ENCODE data around the gene MFN2. TPM values are rescaled to one million over a fixed set of nuclear protein-coding genes. Genes with fewer than 3 reads are reported as not detected.

The MFN2 gene
- total RNA-seq, 1 donor from 2014 or later = 116 TPM

- no peak for DNase-seq (ENCODE audit: low spot score)
These were observed 20.0 kb upstream of the MFN2 start for GRCh38 chr1:11960276-11960675.

DNA sequence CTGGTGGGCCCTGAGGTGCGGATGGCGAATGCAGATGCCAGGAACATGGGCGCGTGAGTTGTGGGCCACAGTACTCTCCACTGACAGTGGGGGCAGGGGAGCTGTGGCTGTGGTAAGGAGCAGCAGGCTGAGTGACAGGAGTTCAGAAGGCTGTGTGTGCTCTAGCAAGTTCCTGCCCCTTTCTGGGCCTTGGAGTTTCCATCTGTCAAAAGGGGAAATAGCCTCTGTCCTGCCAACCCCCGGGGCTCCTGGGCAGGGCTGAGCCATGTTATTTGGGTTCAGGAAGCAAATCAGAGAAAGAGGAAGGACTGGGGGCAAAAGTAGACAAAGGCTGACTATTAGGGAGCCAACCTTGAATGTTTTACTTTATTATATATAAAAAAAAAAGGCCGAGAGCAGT, 19.5 kb upstream of the MFN2 start:
- DNase-seq (ENCODE audit: low spot score) = no peak

GRCh38 chr1:11961230-11961629, 19.0 kb upstream of the MFN2 start:
- DNase-seq (ENCODE audit: low spot score) = no peak

- no peak for DNase-seq (ENCODE audit: low spot score)
These were observed 16.6 kb upstream of the MFN2 start for GRCh38 chr1:11963622-11964021.

GRCh38 chr1:11964656-11965055, 15.6 kb upstream of the MFN2 start:
- no peak for DNase-seq (ENCODE audit: low spot score)

GRCh38 chr1:11967028-11967547, 13.2 kb upstream of the MFN2 start:
- DNase-seq (ENCODE audit: low spot score) = peak; percentile 55

GRCh38 chr1:11970441-11971185, 9.6 kb upstream of the MFN2 start:
- DNase-seq (ENCODE audit: low spot score) = no peak

DNA sequence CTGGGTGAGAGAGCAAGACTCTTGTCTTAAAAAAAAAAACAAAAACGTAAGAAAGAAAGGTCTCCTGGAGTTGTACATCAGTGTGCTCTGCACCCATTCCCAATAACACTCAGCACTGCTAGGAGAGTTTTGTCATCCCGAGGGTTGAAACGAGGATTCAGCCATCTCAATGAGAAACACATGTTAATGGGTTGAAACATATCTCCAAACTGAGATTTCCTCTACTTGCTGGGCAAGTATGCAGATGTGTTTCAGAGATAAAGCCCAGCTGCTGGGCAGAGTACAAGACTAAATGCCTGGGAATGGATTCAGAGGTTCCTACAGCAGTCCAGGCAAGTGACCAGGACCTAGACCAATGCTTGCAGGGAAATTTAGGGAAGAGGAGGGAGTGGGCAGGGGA, 2.6 kb upstream of the MFN2 start:
- DNase-seq (ENCODE audit: low spot score) = no peak

DNA sequence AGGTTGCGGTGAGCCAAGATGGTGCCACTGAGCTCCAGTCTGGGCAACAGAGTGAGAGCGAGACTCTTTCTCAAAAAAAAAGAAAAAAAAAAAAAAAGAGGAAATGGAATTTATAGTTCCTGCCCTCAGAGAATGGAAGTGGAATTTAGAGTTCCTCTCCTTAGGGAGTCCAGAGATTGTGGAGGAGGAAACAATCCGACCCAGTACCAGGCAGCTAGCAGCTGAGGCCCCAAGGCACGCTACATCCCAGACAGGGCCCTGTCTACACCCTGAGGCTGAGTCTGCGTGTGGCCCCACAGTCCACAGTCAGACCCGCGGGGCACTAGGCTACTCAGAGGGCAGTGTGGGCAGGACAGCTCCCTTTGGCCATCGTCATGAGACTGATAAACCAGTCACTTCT, 1.9 kb upstream of the MFN2 start:
- DNase-seq (ENCODE audit: low spot score) = no peak

- no peak for DNase-seq (ENCODE audit: low spot score)
These were observed 1.0 kb upstream of the MFN2 start for GRCh38 chr1:11979028-11979850.

- DNase-seq (ENCODE audit: low spot score) = no peak
These were observed 380 bp downstream of the MFN2 start for GRCh38 chr1:11980676-11980972.

- no peak for DNase-seq (ENCODE audit: low spot score)
These were observed 1.2 kb downstream of the MFN2 start for GRCh38 chr1:11981378-11982009.

- DNase-seq (ENCODE audit: low spot score) = no peak
These were observed 1.8 kb downstream of the MFN2 start for GRCh38 chr1:11982010-11982392.

DNA sequence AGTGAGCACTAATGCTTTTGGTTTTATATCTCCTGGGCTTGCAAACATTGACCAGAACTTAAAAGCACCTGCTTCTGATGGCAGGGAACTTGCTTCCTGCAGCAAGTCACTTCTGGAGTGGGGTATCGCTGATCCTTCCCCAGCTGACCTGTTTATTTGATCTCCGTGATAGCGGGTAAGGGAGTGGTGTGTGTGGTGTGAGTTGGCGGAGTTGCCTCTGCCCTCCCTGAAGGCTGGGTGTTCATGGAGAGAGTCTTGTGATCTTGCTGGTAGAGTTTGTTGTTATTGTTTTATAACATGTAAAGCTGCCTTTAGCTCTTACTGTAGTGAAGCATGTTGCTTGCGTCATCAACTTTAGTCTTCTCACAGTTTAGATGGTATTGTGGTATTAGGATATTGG, 3.9 kb downstream of the MFN2 start:
- DNase-seq (ENCODE audit: low spot score) = no peak

- no peak for DNase-seq (ENCODE audit: low spot score)
These were observed 4.3 kb downstream of the MFN2 start for GRCh38 chr1:11984576-11984975.

GRCh38 chr1:11985171-11985570, 4.9 kb downstream of the MFN2 start:
- DNase-seq (ENCODE audit: low spot score) = no peak

DNA sequence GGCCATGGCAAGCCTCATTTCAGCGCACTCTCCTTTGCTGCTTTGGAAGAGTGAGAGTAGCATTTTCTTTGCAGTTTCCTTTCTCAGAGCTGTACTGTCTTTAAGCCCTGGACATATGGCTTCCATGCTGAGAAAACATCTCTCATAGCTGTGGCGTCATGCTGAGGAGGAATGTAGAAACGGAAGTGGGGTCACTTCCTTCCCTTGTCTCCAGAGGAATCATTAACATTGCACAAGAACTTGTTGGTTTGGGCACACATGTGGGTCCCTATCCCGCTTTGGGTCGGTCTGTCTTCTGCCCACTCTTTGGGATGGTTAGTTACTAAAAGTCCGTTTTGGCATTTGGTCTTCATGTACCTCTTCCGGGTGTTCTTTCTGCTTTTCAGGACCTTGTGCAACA, 5.6 kb downstream of the MFN2 start:
- DNase-seq (ENCODE audit: low spot score) = no peak

GRCh38 chr1:11989669-11990068, 9.4 kb downstream of the MFN2 start:
- DNase-seq (ENCODE audit: low spot score) = no peak

DNA sequence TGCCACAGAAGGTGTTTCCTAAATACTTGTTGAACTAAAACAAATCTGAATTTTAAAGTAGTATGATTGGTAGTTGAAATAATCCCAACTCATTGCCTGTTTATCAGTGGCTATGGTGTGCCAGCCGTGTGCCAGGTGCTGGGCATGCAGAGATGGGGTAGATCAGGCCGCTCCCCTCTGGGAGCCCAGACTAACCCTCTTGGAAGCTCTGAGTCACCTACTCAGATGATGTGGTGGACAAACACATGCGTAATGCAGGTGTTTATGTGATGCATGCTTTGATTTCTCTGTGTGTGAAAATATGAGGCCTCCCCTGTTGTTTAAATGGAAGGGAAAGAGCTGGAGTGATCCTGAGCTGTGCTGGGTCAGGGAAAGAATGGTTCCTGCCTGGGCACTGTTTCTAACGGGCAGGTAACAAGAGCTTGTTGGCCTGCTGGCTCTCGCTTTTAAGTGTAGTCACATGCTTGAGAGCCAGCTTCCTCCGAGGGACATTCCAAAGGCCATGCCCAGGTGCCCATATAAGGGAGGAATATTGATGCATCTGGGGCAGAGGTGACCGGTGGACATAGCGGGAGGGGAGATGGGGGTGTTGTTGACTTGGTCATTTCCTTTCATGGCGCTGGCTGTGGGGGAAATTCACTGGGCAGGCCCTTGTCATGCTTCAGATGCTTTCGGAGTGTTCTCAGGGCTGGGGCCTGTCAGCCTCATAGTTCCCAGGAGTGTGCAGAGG, 10.2 kb downstream of the MFN2 start:
- DNase-seq (ENCODE audit: low spot score) = no peak

DNA sequence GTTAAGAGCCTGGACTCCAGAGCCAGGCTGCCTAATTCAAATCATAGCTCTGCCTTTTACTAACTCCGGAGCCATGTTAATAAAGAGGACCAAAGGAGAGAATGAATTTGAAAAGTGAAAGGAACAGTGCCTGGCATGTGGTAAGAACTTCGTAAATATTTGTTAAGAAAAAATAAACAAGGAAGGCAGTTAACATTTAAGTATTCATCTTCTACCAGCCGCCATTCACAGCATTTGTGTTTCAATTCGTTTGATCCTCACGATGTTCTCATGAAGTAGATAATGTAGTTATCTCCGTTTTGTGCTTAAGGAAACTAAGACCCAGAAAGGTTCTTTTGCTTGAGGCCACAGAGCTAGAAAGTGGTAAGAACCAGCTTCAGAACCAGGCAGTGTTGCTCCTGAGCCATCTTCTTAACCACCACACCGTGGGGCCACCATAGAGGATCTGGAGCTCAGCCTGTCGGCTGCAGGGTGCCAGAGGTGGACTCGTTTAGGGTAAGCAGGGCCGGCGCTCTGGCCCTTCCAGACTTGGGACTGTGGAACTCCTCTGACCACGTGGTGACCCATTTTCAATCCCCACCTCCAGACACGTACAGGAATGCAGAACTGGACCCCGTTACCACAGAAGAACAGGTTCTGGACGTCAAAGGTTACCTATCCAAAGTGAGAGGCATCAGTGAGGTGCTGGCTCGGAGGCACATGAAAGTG, 11.9 kb downstream of the MFN2 start:
- DNase-seq (ENCODE audit: low spot score) = no peak

DNA sequence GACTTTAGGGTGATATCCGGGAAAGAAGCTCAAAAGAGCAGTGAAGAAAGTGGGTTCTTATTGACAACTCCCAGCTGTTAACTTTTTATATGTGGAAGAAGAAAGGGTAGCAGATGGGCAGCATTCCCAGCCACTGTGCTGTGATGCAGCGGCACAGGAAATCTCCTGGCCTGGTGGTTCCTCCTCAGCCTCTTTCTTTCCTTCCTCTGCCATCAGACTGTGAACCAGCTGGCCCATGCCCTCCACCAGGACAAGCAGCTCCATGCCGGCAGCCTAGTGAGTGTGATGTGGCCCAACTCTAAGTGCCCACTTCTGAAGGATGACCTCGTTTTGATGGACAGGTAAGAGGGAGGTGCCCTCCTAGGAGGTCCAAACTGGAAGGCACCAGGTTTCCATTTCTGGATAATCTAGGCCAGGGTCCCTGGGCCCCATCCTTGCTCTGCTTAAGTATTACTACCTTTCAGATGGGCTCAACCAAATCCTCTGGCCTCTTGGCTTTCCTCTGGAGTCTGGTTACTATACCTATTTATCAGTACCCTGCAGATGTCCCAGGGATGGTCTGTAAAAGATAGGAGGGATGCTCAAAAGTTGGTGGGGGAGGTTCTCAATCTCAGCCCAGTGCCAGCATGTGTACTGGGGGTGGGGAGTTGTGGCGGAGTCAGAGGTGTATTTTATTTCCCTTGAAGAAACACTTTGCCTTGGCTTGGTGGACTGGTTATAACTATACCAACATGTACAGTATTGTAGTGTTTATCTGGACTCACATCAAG, 17.0 kb downstream of the MFN2 start:
- no peak for DNase-seq (ENCODE audit: low spot score)
